A673 (cell line): ENCODE results near the gene ART1.

Experiments
- CTCF ChIP-seq: fragments of 300-800, 200-600 bp; sonication (generic); conservative IDR thresholded peaks from 2 replicates; pipeline ENCODE4 v1.5.1; 2017; ENCODE audit warnings: low read depth, mild to moderate bottlenecking, antibody characterized with exemption, low read length, moderate library complexity, mixed read lengths
- EZH2 ChIP-seq: fragments of 200-600 bp; sonication (generic); IDR thresholded peaks from 2 replicates; pipeline ENCODE4 v1.6.1; 2017; ENCODE audit warnings: borderline replicate concordance, low read depth, mild to moderate bottlenecking, mixed read lengths, antibody characterized with exemption, low read length; ENCODE audit not compliant: poor library complexity, severe bottlenecking

DNA sequence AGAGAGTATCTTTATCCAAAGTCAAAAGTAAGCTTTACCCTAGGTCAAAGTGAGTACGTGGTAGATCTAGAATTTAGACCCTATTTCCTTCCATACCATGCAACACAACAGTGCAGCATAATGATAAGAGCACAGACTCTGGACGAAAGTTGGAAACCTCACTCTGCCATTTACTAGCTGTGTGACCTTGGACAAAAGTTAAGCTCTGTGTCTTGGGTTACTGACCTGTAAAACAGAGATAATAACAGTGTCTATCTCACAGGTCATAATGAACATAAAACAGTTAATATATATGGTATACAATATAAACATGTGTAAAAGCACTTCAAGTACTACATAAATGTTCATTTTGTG is 39.9 kb downstream of the ART1 start:
- no peak for TF ChIP-seq CTCF
- no peak for TF ChIP-seq EZH2
